Esophagus squamous epithelium (tissue), 4 donors: ENCODE data around the gene TIPARP.

Experiments
- POLR2A ChIP-seq, 4 donors: fragments of 450-650 bp; IDR thresholded peaks; one replicate each; pipeline ENCODE4 v1.6.1; 2017; ENCODE audit warnings: antibody characterized with exemption in 4 of 4, mild to moderate bottlenecking in 4 of 4, moderate library complexity in 3 of 4
- TF ChIP-seq, protein P1 (sequence below), 6 experiments: fragments of 450-650 bp in 4 of 6; fragments of 200-600 bp in 2 of 6; sonication (generic) in 2 of 6; IDR thresholded peaks; one replicate each; pipeline ENCODE4 v1.5.1; 2016 to 2019; ENCODE audit warnings: antibody characterized with exemption in 6 of 6, mild to moderate bottlenecking in 4 of 6, moderate library complexity in 4 of 6

DNA sequence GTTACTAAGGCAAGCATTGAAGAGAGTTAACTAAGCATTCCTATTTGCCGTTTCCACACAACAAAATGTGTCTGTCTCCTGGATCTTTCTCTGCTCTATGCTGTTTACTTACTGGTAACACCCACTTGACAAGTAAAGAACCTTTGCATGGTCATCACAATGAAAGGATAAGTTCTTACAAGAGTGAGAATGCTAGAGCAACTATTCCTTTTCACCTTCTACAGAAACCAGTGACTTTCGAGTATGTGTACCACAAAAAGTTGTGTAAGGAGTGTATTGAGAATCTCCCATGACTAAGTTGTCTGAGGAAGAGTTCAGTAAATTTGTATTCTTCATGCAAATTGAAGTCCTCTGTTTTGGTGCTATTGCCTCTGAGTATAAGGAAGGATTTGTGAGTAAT, 10.8 kb downstream of the TIPARP start:
- TF ChIP-seq POLR2A (IDR thresholded peaks at IDR 0.05), result no peak
- TF ChIP-seq, protein P1, sequence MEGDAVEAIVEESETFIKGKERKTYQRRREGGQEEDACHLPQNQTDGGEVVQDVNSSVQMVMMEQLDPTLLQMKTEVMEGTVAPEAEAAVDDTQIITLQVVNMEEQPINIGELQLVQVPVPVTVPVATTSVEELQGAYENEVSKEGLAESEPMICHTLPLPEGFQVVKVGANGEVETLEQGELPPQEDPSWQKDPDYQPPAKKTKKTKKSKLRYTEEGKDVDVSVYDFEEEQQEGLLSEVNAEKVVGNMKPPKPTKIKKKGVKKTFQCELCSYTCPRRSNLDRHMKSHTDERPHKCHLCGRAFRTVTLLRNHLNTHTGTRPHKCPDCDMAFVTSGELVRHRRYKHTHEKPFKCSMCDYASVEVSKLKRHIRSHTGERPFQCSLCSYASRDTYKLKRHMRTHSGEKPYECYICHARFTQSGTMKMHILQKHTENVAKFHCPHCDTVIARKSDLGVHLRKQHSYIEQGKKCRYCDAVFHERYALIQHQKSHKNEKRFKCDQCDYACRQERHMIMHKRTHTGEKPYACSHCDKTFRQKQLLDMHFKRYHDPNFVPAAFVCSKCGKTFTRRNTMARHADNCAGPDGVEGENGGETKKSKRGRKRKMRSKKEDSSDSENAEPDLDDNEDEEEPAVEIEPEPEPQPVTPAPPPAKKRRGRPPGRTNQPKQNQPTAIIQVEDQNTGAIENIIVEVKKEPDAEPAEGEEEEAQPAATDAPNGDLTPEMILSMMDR (IDR thresholded peaks at IDR 0.05), result no peak
